Central memory CD8-positive, alpha-beta T cell (primary cell): ENCODE data around the gene NFKBIA.
"Not testable (repeated sequence)": the region's sequence is repeated elsewhere in the genome, so short reads cannot be mapped to it uniquely, and the experiment has no call there.

Experiments used
- ATAC-seq: fragments of 150-1000 bp; cut with Tn5 transposase; replicated peaks from 2 replicates; pipeline ENCODE4 v1.10.0; 2022; ENCODE audit warnings: mild to moderate bottlenecking, moderate FRiP score, moderate number of reproducible peaks; ENCODE audit not compliant: poor library complexity, severe bottlenecking; ENCODE audit errors: extremely low read depth
- DNase-seq, 2 donors: peaks; one replicate each; pipeline ENCODE4 v3.0.0; 2021; ENCODE audit warnings: low spot score in 2 of 2
- H3K27ac Mint-ChIP-seq: one replicate; pipeline ENCODE4 v1.8.0; 2022; ENCODE audit warnings: low read depth, mild to moderate bottlenecking, moderate library complexity, mixed read lengths
- H3K27me3 Mint-ChIP-seq: one replicate; pipeline ENCODE4 v1.8.0; 2022; ENCODE audit warnings: mixed read lengths
- H3K36me3 Mint-ChIP-seq: one replicate; pipeline ENCODE4 v1.8.0; 2022; ENCODE audit warnings: mild to moderate bottlenecking, moderate library complexity, mixed read lengths; ENCODE audit not compliant: insufficient read depth
- H3K4me1 Mint-ChIP-seq: one replicate; pipeline ENCODE4 v1.8.0; 2022; ENCODE audit warnings: mixed read lengths
- H3K4me3 Mint-ChIP-seq: one replicate; pipeline ENCODE4 v1.8.0; 2022; ENCODE audit warnings: mild to moderate bottlenecking, moderate library complexity, mixed read lengths
- H3K9me3 Mint-ChIP-seq: one replicate; pipeline ENCODE4 v1.8.0; 2022; ENCODE audit warnings: mixed read lengths

NFKBIA gene

GRCh38 chr14:35368139-35368460 is 36.4 kb downstream of the NFKBIA start:
- H3K36me3 Mint-ChIP-seq: peaks cover 2% of the 10 kb centered on the region
- H3K9me3 Mint-ChIP-seq: no peaks in the 10 kb centered on the region
- DNase-seq: no peak
- peak; percentile 18 for ATAC-seq
- H3K4me3 Mint-ChIP-seq: peak overlapping the region; percentile 32
- H3K4me1 Mint-ChIP-seq: peaks cover 27% of the 10 kb centered on the region
- H3K27ac Mint-ChIP-seq: peak overlapping the region; percentile 74
- no peaks in the 10 kb centered on the region for H3K27me3 Mint-ChIP-seq

- peaks cover 27% of the 10 kb centered on the region for H3K4me1 Mint-ChIP-seq
- no peak for DNase-seq
These were observed 37.5 kb downstream of the NFKBIA start for GRCh38 chr14:35367056-35367372.

GRCh38 chr14:35366521-35366976 is 38.0 kb downstream of the NFKBIA start:
- Mint-ChIP-seq H3K4me3 (no peak overlapping the region), H3K9me3 (no peaks in the 10 kb centered on the region), H3K4me1 (peaks cover 27% of the 10 kb centered on the region), H3K36me3 (peaks cover 2% of the 10 kb centered on the region), H3K27me3 (no peaks in the 10 kb centered on the region), H3K27ac (peak overlapping the region; percentile 74)
- DNase-seq (no peak), ATAC-seq (no peak)

More at GRCh38 chr14:35367056-35367372, 37.5 kb downstream of the NFKBIA start:
- ATAC-seq: no peak
- Mint-ChIP-seq H3K36me3 (peaks cover 2% of the 10 kb centered on the region), H3K9me3 (no peaks in the 10 kb centered on the region), H3K27me3 (no peaks in the 10 kb centered on the region), H3K4me3 (peak overlapping the region; percentile 32), H3K27ac (peak overlapping the region; percentile 74)

DNA sequence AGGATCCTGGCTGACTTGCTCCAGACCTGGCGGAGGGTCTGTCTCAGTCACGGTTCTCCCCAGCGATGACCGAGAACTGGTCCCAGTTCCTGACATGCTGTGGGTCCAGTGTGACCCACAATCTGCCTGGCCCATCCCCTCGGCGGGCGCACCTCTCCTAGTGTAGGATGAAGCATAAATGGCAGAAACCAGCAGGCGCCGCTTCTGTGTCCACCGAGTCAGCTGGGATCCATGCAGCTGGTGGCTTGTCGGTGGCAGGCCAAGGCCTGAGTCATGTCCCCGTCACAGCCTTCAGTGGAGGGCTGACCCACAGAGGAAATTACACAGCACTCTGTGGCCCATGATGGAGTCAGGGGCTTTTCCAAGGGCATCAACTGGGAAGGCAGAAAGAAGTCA is 38.5 kb downstream of the NFKBIA start:
- Mint-ChIP-seq H3K27ac (peak overlapping the region; percentile 76), H3K9me3 (no peaks in the 10 kb centered on the region), H3K36me3 (peaks cover 2% of the 10 kb centered on the region), H3K4me3 (no peak overlapping the region), H3K4me1 (peaks cover 27% of the 10 kb centered on the region), H3K27me3 (no peaks in the 10 kb centered on the region)
- DNase-seq (no peak), ATAC-seq (no peak)

- H3K36me3 Mint-ChIP-seq: peaks cover 2% of the 10 kb centered on the region
- H3K9me3 Mint-ChIP-seq: no peaks in the 10 kb centered on the region
- ATAC-seq (peak; percentile 53), DNase-seq (no peak)
- H3K27ac Mint-ChIP-seq: peak overlapping the region; percentile 76
- no peak overlapping the region for H3K4me3 Mint-ChIP-seq
- peaks cover 27% of the 10 kb centered on the region for H3K4me1 Mint-ChIP-seq
- H3K27me3 Mint-ChIP-seq: no peaks in the 10 kb centered on the region
These were observed 39.2 kb downstream of the NFKBIA start for GRCh38 chr14:35365130-35366055.

GRCh38 chr14:35362911-35363374 is 41.6 kb downstream of the NFKBIA start:
- H3K4me3 Mint-ChIP-seq: no peak overlapping the region
- H3K4me1 Mint-ChIP-seq: peaks cover 20% of the 10 kb centered on the region
- no peak overlapping the region for H3K27ac Mint-ChIP-seq
- H3K9me3 Mint-ChIP-seq: no peaks in the 10 kb centered on the region
- no peak for DNase-seq
- peaks cover 2% of the 10 kb centered on the region for H3K36me3 Mint-ChIP-seq
- H3K27me3 Mint-ChIP-seq: no peaks in the 10 kb centered on the region
- no peak for ATAC-seq

DNA sequence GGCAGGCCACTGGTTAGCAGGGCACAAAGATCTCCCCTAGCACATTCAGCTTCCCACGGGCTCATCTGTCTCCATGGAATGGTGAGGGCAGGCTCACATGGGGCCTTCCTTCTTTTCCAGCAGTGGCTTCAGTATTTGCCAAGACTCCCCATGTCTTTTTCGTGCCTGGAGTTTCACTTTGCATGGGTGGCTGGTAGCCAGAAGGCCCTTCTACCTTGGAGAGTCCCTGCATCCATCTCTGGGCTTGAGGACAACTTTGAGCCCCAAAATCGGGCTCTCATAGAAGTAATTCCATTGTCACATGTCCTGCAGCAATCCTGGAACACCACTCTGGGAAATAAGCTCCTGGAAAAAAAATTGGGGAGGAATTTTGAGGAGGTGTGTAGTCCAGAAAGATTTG is 42.1 kb downstream of the NFKBIA start:
- H3K27ac Mint-ChIP-seq: no peak overlapping the region
- ATAC-seq (no peak), DNase-seq (no peak)
- peaks cover 2% of the 10 kb centered on the region for H3K36me3 Mint-ChIP-seq
- H3K4me3 Mint-ChIP-seq: no peak overlapping the region
- H3K27me3 Mint-ChIP-seq: no peaks in the 10 kb centered on the region
- peaks cover 15% of the 10 kb centered on the region for H3K4me1 Mint-ChIP-seq
- no peaks in the 10 kb centered on the region for H3K9me3 Mint-ChIP-seq

DNA sequence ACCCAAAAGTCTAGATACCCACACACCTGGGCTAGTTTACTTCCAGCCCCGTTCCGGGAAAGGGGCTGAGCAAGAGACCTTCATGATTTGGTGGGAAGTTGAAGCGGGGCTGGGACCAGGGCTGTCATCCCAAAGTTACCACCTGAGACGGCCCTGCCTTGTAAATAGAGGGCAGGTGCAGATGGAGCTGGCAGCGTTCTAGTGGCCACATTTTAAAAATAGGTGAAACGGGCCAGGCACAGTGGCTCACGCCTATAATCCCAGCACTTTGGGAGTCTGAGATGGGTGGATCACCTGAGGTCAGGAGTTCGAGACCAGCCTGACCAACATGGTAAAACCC is 43.4 kb downstream of the NFKBIA start:
- Mint-ChIP-seq H3K4me1 (peaks cover 10% of the 10 kb centered on the region), H3K4me3 (no peak overlapping the region), H3K36me3 (no peaks in the 10 kb centered on the region), H3K27ac (no peak overlapping the region), H3K9me3 (no peaks in the 10 kb centered on the region), H3K27me3 (no peaks in the 10 kb centered on the region)
- DNase-seq: no peak
- no peak for ATAC-seq

- not testable (repeated sequence) for H3K4me3 Mint-ChIP-seq, H3K27me3 Mint-ChIP-seq, H3K4me1 Mint-ChIP-seq, H3K9me3 Mint-ChIP-seq, DNase-seq, H3K27ac Mint-ChIP-seq, ATAC-seq, H3K36me3 Mint-ChIP-seq
These were observed 44.9 kb downstream of the NFKBIA start for GRCh38 chr14:35359655-35360054.

- Mint-ChIP-seq H3K27ac (no peak overlapping the region), H3K36me3 (no peaks in the 10 kb centered on the region), H3K9me3 (no peaks in the 10 kb centered on the region), H3K4me3 (no peak overlapping the region), H3K4me1 (peaks cover 14% of the 10 kb centered on the region), H3K27me3 (no peaks in the 10 kb centered on the region)
- DNase-seq (no peak), ATAC-seq (no peak)
These were observed 48.3 kb downstream of the NFKBIA start for GRCh38 chr14:35355981-35356841.

GRCh38 chr14:35355235-35355634 is 49.3 kb downstream of the NFKBIA start:
- H3K4me1 Mint-ChIP-seq: peaks cover 14% of the 10 kb centered on the region
- not testable (repeated sequence) for H3K36me3 Mint-ChIP-seq, H3K9me3 Mint-ChIP-seq, H3K27me3 Mint-ChIP-seq, DNase-seq, ATAC-seq, H3K4me3 Mint-ChIP-seq, H3K27ac Mint-ChIP-seq

DNA sequence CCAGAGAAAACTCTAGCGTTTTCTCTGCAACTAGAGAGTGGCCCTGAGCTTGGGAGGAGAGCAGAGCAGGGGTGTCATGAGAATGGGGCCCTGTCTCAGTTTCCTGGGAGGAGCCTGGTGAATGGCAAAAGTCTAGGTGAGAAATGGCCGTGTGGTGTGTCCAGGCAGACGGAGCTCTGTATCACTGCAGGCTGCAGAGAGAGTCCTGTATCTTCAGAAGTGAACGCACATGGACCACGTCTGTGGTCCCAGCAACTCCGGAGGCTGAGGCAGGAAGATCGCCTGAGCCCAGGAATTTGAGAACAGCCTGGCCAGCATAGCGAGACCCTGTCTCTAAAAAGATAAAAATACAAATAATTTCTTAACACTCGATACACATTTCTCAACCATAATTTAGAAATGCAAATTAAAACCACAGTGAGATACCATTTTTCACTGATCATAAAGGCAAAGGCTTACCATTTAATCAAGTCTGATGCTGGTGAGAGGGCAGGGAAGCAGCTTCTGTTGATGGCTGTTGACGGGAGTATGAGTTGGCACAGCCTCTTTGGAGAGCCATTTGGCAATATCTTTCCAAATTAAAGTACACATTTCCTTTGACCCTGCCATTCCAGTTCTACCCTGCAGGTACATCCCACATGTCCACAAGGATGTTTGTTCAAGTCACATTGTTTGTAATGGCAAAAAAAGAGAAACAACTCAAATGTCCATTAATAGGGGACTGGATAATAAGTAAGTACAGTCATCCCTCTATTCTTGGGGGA is 51.0 kb downstream of the NFKBIA start:
- no peaks in the 10 kb centered on the region for H3K9me3 Mint-ChIP-seq
- no peak for DNase-seq
- peaks cover 14% of the 10 kb centered on the region for H3K4me1 Mint-ChIP-seq
- H3K27me3 Mint-ChIP-seq: no peaks in the 10 kb centered on the region
- H3K36me3 Mint-ChIP-seq: no peaks in the 10 kb centered on the region
- no peak overlapping the region for H3K4me3 Mint-ChIP-seq
- ATAC-seq: no peak
- no peak overlapping the region for H3K27ac Mint-ChIP-seq
